Subcutaneous adipose tissue (tissue), 4 donors: ENCODE measurements around the gene WDR18. TPM values are rescaled to one million over a fixed set of nuclear protein-coding genes. Genes with fewer than 3 reads are reported as not detected.

Source experiments
- total RNA-seq, 4 donors: library from RNA; depleted of rRNA; stranded (reverse); fragments of >200 nt; gene quantifications; one replicate each; pipeline ENCODE4 v1.1.0, GENCODE V29; 2016
- TF ChIP-seq, protein P1 (sequence below): fragments of 450-650 bp; IDR thresholded peaks from one replicate; pipeline ENCODE4 v1.5.1; 2016; ENCODE audit warnings: low read depth, mild to moderate bottlenecking, control low read depth, antibody characterized with exemption, moderate library complexity

Gene WDR18
- total RNA-seq, 4 donors from 2014 or later: 18.9 to 58.6 (median 30.7) TPM

DNA sequence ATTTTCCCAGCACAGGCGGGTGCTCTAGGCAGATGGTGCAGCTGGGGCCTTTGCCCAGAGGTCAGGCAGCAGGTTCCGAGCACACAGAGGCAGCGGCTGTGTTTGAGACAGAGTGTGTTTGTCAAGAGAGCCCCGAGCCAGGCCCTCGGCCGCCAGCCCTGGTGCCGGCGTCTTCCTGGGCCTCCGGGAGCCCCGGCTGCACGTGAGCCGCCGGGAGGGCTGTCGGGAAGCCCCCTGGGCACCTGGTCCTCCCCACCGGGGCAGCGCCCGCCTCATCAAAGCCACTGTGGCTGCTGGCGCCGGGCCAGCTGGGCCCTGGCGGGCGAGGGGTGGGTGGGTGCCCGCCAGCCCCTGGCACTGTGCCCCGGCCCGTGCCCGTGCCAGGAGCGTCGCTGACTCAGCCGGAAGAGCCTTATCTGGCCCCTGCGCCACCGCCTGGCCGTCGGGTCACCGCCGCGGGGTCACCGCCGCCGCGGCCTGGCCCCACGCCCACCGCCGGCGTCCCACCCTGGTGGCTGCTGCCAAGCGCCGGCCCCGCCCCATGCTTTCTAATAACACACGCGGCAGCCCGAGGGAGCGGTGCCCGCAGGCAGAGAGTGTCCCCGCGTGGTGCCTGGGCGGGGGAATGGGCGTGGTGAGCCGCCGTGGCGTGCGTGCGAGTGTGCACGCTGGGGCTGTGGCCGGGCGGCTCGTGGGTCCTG is 43.4 kb upstream of the WDR18 start:
- TF ChIP-seq, protein P1, sequence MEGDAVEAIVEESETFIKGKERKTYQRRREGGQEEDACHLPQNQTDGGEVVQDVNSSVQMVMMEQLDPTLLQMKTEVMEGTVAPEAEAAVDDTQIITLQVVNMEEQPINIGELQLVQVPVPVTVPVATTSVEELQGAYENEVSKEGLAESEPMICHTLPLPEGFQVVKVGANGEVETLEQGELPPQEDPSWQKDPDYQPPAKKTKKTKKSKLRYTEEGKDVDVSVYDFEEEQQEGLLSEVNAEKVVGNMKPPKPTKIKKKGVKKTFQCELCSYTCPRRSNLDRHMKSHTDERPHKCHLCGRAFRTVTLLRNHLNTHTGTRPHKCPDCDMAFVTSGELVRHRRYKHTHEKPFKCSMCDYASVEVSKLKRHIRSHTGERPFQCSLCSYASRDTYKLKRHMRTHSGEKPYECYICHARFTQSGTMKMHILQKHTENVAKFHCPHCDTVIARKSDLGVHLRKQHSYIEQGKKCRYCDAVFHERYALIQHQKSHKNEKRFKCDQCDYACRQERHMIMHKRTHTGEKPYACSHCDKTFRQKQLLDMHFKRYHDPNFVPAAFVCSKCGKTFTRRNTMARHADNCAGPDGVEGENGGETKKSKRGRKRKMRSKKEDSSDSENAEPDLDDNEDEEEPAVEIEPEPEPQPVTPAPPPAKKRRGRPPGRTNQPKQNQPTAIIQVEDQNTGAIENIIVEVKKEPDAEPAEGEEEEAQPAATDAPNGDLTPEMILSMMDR: no peak

DNA sequence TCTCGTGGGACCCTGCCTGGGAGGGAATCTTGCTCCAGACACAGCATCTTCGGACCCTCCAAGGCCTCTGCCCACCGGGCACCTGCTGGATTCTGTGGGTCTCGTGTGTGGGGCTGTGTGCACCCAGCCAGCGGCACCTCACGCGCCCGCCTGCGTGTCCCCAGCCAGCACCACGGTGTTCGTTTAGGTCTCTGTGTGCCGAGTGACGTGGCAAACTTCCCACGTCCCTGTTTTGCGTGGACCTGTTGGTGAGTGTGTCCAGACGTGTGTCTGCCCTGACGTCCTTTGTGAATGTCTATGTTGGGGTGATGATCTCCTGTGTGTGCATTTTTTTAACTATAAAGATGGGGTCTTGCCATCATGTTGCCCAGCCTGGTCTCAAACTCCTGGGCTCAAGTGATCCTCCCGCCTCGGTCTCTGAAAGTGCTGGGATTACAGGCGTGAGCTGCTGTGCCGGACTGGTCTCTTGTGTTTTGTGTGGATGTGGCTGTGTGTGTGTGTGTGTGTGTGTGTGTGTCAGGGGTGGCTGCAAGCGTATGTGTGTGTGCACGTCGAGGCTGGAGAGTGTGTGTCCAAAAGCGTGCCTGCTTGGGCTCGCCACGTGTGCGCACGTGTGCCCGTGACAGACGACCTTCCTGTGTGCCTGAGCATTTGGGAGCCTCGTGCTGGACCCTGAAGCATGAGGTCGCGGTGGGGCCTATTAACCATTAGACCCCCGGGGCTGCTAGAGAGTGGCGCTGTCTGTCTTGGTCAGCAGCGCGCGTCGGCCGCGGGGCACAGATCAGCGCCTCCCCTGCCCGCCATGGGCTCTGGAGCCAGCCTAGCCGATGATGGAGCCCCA is 42.6 kb upstream of the WDR18 start:
- TF ChIP-seq, protein P1: no peak

DNA sequence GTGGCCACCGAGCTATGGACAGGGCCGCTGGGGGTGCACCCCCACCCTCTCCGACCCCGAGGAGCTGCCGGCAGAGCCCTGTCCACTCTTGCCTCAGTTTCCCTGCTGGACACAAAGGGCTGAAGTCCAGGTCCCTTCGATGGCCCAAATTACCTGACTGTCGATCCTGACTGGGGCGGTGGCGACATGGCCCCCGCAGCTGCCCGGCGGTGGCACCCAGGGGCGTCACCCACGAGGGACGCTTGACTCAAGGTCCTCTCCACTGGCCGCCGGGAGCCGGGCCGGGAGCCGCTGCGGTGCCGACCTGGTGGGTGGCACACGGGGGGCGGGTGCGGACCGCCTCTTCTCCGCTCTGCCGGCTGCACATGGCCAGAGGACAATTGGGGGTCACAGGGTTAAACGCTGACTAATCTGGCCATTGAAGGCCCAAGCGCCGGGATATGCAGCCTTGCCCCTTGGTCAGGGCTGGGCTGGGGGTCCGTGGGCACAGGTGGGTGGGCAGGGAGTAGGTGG is 42.0 kb upstream of the WDR18 start:
- TF ChIP-seq, protein P1: no peak

DNA sequence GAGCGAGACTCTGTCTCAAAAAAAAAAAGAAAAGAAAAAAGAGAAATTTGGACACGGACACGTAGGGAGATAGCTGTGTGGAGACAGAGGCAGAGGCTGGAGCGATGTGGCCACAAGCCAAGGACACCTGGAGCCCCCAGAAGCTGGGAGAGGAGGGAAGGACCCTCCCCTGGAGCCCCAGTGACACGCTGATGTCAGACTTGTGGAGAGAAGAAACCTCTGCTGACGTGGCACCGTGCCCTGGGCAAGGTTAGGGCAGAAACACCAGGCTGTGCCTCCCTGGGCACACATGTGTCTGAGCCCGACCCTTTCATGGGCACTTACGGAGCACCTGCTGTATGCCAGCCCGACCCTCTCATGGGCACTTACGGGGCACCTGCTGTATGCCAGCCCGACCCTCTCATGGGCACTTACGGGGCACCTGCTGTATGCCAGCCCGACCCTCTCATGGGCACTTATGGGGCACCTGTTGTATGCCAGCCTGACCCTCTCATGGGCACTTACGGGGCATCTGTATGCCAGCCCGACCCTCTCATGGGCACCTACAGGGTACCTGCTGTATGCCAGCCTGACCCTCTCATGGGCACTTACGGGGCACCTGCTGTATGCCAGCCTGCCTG is 40.5 kb upstream of the WDR18 start:
- TF ChIP-seq, protein P1: no peak

DNA sequence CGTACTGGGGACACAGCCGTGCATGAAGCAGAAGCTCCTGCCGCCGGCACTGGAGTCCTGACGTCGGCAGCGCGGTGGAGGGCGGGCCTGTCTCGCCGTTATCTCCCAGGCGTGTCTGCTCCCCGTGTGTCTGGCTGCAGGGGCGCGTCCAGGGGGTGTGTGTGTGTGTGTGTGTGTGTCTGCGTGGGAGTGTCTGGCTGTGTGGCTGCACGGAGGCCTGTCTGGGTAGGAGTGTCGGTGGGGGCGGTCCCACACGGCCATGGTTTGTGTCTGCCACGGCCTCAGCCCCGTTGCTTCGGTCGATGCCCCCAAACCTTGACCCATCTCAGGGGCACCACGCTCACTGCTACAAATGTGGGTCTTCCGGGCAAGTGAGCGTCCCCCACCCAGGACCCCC is 40.0 kb upstream of the WDR18 start:
- TF ChIP-seq, protein P1: no peak

DNA sequence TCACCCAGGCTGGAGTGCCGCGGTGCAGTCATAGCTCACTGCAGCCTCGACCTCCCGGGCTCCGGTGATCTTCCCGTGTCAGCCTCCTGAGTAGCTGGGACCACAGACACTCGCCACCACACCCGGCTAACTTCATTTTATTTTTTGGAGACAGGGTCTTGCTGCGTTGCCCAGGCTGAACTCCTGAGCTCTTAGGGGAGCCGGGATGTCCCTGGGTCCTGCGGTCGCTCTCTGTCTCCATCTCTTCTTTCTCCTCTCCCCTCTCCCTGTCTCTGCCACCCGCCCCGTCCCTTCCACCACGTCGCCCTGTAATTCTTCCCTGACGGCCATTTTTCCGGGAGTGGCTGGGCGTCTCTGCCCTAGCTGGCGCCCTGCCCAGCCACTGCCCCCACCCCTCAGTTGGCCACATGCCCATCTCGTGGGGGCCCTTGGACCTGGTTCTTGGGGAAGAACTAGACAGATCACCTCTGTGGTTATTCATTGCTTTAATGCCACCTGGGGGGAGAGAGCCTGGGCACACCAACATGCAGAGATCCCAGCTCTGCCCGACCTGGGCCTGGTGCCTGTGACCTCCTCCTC is 39.4 kb upstream of the WDR18 start:
- TF ChIP-seq, protein P1: no peak
